WTC11 (cell line): Measurements from ENCODE around the gene EIF4E1B.

Experiments
- CTCF ChIP-seq: fragments of 200-600 bp; IDR thresholded peaks from 2 replicates; pipeline ENCODE4 v1.8.0; 2022; ENCODE audit warnings: antibody characterized with exemption
- E2F4 ChIP-seq: sonication (generic); formaldehyde crosslinking; IDR thresholded peaks from 2 replicates; pipeline ENCODE4 v1.8.1; 2022; ENCODE audit warnings: low read depth, mild to moderate bottlenecking, moderate library complexity, missing genetic modification reagents, borderline replicate concordance
- FOXJ3 ChIP-seq: sonication (generic); formaldehyde crosslinking; IDR thresholded peaks from 2 replicates; pipeline ENCODE4 v1.9.0; 2021; ENCODE audit warnings: missing genetic modification reagents, mild to moderate bottlenecking, borderline replicate concordance
- MLX ChIP-seq: sonication (generic); formaldehyde crosslinking; IDR thresholded peaks from 2 replicates; pipeline ENCODE4 v1.8.1; 2023; ENCODE audit warnings: mild to moderate bottlenecking, missing genetic modification reagents, moderate library complexity
- TEAD4 ChIP-seq: sonication (generic); formaldehyde crosslinking; IDR thresholded peaks from 2 replicates; pipeline ENCODE4 v1.8.0; 2022; ENCODE audit warnings: mild to moderate bottlenecking, missing genetic modification reagents
- ZNF121 ChIP-seq: sonication (generic); formaldehyde crosslinking; IDR thresholded peaks from 2 replicates; pipeline ENCODE4 v1.8.0; 2023; ENCODE audit warnings: missing genetic modification reagents
- ZNF532 ChIP-seq: fragments of 250-450 bp; sonication (Bioruptor Pico); IDR thresholded peaks from 2 replicates; pipeline ENCODE4 v1.9.0; 2021; ENCODE audit warnings: mild to moderate bottlenecking, borderline replicate concordance

GRCh38 chr5:176692839-176693476 is 62.5 kb downstream of the EIF4E1B start:
- TF ChIP-seq E2F4 (CRISPR knock-in tag) (no peak), CTCF (no peak), MLX (no peak), ZNF532 (CRISPR knock-in tag) (no peak), ZNF121 (CRISPR knock-in tag) (no peak), TEAD4 (CRISPR knock-in tag) (no peak), FOXJ3 (CRISPR knock-in tag) (no peak)
